HG03558 (cell line): ENCODE data around the gene SLC27A2.
"Not testable (repeated sequence)": the region's sequence is repeated elsewhere in the genome, so short reads cannot be mapped to it uniquely, and the experiment has no call there.

Experiments used
- ATAC-seq: cut with Tn5 transposase; IDR thresholded peaks from one replicate; pipeline ENCODE4 v1.9.1; 2021; ENCODE audit warnings: moderate number of reproducible peaks; ENCODE audit not compliant: unreplicated experiment; ENCODE audit errors: extremely low read depth

SLC27A2 gene

DNA sequence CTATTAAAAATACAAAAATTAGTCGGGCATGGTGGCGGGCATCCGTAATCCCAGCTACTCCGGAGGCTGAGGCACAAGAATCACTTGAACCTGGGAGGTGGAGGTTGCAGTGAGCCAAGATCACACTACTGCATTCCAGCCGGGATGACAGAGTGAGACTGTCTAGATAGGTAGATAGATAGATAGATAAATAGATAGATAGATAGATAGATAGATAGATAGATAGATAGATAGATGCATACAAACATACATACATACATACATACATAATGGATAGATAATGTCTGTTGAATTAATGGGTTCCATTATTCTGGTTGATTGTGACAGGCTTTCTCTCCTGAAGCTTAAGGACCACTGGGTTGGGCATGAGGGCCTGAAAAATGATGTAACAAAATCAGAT lies 6.8 kb downstream of the SLC27A2 start:
- not testable (repeated sequence) for ATAC-seq

DNA sequence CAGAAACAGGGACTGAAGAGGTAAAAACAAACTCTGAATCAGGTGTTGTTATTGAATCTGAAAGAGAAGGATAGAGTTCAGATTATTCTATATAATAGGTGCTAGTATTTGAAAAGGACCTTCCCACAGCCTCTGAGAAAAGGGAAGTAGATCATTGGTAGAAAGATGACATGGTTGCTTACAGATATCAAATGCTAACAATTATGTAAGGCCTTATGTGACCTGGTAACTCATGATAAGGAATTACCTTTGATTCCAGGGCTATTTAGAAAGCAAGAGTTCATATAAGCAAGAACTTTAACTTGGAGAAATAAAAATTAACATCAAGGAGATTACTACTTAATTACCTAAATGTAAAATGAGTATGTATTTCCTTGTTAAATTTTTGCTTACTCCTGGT lies 7.6 kb downstream of the SLC27A2 start:
- no peak for ATAC-seq

DNA sequence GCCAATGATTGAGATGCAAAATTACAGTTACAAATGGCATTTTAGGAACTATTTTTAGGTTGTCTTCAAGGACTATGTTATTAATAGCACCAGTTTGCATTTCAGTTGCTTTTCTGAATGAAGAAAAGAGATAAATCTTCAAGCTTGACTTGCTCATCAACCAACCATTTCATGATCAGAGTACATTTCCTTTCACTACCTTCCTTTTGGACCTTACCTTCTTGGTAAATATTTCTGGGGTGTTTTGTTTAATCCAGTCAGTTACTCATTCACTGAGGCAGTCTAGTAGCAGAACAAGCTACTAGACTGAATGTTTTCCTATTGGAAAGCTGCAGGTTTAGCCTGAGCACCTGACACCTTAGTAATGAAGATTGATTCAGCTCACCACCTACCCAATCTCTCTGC lies 8.2 kb downstream of the SLC27A2 start:
- no peak for ATAC-seq

DNA sequence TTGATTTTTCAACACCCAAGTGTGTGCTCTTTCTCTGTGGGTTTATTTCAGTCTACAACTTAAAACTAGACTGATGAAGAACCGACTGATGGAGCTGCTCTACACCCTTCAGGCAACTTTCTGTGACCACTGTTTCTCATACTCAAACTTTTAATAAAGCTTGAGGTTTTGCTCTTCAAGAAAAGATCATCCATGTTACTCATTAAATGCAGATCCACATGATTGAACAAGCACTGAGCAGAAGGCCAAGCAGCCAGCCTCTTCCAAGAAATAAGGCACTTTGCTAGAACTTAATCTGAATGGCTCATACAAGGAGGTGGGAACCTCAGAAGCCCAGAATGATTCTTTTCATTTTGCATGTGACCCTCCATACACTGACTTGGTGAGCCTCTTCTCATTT lies 8.7 kb downstream of the SLC27A2 start:
- ATAC-seq, result no peak

DNA sequence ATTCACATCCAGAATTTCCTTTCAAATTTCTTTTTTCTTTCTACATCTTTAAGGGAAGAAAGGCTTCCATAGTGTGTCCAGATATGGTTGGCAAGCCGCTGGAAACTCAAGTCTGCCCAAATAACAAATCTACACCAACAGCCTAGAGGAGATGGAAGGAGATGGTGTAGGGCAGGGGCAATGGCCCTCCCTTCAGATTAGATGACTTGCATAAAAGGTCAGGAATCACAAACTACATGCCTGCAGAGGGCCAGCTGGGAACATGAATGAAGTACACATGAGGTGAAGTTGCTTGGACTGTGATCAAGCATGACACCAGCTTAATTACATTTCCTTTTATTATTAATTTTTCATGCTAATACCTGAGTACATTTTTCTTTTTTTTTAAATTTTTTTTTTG lies 10.2 kb downstream of the SLC27A2 start:
- ATAC-seq, result no peak

DNA sequence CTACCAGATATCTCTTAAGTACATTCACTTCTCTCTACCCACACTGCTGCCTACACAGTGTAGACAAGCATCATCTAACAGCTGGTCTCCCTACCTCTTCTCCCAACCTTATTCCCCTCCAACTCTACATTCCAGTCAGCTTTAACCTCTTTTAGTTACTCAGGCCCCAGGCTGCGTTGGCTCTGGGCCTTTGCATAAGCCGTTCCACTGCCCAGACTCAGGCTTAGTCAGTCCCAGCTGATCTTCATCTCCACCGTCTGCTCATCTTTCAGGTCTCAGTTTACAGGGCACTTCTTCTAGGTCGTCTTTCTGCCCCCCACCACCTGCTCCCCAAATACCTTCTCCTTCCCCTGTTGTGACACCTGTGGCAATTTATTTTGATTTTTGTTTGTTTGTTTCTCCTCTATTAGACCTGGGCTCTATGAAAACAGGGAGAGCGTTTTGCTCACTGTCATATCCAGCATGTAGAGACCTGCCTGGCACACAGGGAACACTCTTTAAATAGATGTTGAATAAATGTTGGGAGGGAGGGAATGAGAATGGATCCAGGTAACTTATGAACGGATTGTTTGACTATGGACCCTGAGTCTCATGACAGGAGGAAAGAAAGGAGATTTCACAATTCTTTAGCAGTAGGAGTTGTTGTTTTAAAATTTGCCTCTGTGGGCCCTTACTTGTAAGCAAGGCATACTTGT lies 11.1 kb downstream of the SLC27A2 start:
- ATAC-seq, result no peak

GRCh38 chr15:50202003-50202402 lies 20.0 kb downstream of the SLC27A2 start:
- ATAC-seq, result no peak

DNA sequence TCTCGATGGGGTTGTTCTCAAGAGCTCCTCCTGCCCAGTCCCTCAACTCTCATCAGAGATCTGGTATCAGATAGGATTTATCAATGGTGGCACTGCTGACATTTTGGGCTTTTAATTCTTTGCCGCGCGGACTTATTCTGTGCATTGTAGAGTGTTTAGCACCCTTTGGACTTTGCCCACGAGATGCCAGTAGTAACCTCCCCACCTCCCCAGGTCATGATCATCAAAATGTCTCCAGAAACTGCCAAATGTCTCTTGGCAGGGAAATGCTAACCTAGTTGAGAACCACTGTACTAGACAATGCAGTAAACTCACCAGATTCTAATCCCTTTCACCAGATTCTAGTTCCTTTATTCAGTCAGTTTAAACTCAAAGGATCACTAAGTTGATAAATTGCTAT lies 24.0 kb downstream of the SLC27A2 start:
- ATAC-seq, result no peak

DNA sequence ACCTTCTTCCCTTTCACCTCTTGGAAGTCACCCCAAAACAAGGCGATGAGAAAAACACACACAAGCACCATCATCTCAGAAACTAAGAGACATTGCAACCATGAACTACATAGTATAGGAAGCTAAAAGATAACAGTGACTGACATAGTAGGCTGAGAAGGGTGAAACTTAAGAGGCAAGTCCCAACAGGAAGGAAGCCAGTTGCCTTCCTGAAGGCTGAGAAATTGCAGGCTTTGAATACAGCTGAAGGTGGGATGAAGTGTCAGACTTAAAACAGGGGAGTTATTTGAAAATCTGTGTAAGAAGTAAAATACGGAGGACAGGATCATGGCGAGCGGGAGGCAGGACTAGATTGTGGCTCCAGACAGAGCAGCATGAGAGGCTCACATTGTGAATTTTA lies 27.8 kb downstream of the SLC27A2 start:
- no peak for ATAC-seq

DNA sequence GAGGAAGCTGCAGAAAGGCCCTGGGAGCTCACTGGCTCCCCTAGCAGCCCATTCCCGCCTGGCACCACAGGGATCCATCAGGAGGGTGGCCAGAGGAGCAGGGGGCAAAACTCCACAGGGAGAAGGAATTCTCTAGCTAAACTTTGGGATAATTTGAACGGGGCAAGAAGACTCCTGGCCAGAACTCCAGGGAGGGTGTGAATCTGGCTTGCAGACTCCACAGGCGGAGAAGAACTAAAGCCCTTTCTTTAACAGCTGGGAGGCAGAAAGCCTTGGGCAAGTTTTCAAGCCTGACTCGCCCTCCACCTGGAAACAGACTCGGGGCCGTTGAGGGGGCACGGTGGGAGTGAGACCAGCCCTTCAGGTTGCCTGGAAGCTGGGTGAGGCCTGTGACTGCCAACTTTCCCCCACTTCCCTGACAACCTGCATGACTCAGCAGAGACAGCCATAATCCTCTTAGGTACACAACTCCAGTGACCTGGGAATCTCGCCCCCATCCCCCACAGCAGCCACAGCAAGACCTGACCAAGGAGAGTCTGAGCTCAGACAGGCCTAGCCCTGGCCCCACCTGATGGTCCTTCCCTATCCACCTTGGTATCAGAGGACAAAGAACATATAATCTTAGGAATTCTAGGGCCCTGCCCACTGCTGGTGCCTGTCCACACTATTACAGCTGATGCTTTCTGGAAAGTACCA lies 28.6 kb downstream of the SLC27A2 start:
- ATAC-seq, result no peak

GRCh38 chr15:50218291-50218690 lies 36.3 kb downstream of the SLC27A2 start:
- ATAC-seq, result no peak

- no peak for ATAC-seq
These were observed 36.7 kb downstream of the SLC27A2 start for GRCh38 chr15:50218691-50219090.

DNA sequence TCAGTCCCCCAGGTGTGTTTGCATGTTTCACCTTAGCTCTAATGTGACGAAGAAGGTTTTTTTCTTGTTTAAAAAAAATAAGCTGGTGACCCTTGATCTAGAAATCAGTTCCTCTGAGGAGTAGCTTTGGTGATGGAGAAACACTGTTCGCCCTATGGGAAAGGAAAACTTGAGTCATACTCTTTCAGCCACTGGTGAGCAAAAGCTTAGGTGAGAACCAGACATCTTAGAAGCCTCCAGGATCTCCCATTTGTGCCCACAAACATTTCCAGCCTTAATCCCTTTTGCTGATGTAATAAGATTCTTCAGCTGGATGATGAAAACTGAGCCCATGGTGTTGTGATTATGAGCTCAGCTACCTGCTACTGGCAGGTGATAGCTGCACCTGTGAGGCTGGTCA lies 37.8 kb downstream of the SLC27A2 start:
- no peak for ATAC-seq

- no peak for ATAC-seq
These were observed 40.2 kb downstream of the SLC27A2 start for GRCh38 chr15:50222181-50222580.

GRCh38 chr15:50224606-50225005 lies 42.6 kb downstream of the SLC27A2 start:
- ATAC-seq, result no peak

DNA sequence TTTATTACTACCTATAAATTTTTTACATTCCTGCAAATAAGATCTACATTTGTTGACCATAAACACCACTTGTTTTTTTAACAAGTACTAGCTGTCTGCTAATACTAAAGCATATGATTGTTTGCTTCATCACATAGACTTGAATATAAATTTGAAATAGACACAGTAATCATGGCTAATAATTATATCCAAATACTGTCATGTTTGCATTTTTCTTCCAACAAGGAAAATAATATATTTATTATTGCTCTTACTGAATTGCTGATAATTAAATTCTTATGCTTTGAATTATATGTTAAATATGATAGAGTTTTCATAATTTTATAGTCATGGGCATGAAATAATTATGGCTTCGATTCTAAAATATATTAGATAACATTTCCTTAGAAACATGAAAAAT lies 43.1 kb downstream of the SLC27A2 start:
- no peak for ATAC-seq

DNA sequence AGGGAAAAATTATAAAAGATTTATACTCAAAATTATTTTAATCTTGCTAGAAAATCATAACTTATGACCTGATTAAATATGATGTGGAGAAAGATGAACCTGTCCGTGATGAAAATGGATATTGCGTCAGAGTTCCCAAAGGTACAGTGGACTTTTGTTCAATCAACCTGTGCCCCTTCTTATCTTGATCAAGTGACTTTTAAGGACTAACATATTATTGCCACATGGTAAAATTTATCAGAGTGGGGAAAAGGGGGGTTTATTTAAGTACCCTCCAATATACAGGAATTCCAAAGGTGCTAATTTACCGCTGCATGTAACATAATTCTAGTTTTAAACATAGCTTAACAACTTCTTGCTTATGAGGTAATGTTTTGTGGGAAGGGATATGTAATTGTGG lies 43.9 kb downstream of the SLC27A2 start:
- ATAC-seq, result no peak

DNA sequence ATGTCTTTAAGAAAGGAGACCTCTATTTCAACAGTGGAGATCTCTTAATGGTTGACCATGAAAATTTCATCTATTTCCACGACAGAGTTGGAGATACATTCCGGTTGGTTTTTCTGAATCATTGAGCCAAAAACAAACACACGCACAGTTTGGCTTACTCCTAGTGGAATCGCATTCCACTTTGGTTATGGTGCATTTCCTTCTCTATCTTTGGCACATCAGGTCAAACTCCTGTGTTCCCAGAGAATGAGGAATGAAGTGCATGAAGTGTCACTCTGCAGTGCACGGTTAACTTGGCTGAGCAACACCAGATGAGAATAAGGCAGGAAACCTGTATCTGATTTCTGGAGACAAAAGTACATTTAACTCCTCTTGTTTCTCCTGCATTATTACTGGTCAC lies 45.1 kb downstream of the SLC27A2 start:
- no peak for ATAC-seq

DNA sequence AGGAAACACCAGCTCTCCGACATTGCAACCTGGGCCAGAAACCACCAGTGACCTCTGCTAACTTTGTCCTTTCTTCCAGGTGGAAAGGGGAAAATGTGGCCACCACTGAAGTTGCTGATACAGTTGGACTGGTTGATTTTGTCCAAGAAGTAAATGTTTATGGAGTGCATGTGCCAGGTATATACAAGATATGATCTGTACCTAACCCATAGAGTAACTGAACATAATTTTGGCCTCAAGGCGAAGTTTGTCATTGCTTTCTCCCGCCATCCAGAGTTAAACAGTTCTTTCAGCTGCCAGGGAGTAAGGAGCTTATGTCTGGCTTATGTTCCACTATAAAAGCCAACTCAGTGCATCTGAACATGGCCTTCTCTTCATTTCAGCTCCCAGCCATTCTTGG lies 46.9 kb downstream of the SLC27A2 start:
- no peak for ATAC-seq

- ATAC-seq, result no peak
These were observed 47.3 kb downstream of the SLC27A2 start for GRCh38 chr15:50229336-50229735.

DNA sequence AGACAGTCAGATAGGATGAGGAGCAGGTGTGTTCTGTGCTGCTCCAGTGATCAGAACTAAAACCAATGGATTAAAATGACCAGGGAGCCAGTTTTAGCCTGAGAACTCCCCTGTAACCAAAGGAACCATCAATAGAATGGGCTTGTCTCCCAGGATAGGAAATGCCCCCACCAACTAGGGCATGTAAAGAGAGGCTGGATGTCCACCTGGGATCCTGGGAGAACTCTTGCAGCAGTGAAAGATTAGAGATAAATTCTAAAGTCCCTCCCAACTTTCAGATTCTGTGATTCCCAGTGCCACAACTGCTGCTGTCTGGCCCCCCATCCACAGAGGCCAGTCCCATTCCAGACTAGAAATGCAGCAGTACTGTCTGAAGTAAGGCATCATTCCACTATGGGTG lies 49.8 kb downstream of the SLC27A2 start:
- ATAC-seq, result no peak

DNA sequence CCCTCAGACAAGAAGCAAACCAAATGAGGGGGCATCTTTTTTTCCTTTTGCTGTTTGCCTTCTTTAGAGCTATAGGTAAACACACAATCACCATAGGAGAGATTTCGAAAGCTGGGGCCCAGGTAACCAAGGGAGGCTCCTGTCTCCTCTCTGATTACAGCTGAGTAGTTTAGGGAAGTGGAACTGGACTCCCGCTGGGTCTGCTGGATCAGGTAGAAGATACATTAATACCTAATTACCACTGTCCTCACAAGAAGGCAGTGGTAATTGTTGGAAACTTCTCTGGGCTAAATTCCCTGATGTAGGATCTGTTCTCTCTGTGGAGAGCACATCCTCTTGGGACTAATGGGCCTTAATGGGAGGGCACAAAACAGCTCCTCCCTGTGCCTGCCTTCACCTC lies 50.8 kb downstream of the SLC27A2 start:
- ATAC-seq, result no peak
